Activated CD4-positive, alpha-beta T cell treated with anti-CD3 and anti-CD28 coated beads, Interleukin-2, amount 50 U/mL, for 1 hour (primary cell): ENCODE data around the gene ST6GAL1.

ENCODE experiments used
- DNase-seq: peaks from one replicate; pipeline ENCODE4 v3.0.0-alpha.2; 2020

The ST6GAL1 gene

DNA sequence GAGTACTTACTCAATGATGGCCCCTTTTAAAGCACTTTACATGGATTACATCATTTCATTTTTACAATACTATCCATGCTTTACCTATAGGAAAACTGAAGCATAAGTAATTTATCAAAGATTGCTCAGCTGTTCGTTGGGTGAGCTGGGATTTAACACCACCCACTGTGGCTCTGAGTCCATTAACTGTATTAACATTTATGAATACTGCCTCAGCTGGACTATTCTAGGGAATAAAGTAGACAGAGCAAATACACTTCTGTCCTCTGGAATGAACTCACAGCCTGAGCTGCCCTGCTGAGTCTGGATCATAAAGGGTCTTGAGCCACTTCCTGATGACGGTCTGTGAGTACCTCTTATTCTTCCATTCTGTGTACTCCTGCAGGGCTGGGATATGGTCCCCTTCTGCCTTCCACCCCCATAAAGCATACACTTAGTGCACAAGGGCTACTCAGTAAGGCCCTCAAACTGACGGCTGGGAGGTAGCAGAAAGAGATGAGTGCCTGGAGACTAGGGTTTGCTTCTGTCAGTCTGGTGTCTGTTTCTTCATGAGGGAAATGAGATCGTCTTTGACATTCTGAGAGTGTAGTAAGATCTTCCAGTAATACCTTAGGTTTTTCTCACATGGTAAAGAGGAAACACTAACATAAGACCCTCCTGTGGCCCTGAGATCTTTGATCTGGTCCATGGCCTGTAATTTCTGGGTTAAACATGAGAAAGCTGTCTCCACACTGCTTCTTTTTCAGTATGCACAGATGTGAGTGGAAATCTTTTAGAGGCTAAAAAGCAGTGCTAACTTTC, 12.6 kb upstream of the ST6GAL1 start:
- DNase-seq: no peak

DNA sequence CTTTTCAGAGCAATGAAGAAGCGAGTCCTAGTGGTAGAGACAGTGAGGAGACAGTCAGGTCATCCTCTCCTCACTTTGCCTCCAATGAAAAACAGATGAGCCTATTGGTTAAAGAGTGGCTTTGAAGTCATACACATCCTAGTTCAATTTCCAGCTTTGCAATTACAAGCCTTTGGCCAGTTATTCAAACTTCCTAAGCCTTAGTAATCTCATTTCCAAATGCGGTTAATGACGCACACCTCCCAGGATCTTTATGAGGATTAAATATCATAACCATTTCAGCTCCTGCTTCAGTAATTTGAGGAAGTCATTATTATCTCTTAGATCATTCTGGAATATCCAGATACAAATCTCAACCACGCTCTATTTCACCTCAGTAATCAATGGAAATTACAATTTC, 10.0 kb upstream of the ST6GAL1 start:
- no peak for DNase-seq

DNA sequence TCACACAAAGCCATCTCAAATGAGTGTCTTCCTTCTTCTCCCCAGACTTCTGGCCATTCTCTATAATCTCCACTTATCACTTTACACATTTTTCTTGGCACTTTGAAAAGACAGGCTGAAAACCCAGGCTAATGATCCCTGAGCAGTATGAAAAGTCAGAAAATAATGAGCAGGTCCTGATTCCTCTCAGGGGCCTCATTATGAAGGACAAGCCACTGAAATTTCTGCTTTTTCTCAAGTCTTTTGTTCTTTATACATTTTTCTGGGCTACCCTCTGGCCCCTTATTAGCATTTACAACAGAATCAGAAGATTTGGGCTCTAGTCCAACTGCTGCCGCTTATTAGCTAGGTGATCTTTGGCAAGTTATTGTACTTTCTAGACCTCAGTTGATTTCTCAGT, 9.5 kb upstream of the ST6GAL1 start:
- no peak for DNase-seq

DNA sequence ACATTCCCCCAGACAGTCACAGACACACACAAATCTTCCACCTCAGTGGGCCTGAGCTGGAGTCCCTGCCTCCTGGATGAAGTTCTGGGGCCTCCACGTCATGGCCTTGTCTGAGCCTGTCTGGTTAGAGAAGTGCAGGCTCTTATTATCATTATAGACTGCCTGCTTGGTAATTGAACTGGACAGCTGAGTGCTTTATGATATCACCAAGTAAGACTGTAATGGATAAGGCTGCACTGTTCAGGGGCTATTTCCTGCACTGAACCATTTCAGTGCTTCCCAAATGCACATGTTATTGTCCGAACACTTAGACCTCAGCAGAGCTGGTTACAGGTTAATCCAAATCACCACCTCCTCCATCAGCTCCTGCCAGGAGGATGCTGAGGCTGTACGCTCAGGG, 8.7 kb upstream of the ST6GAL1 start:
- no peak for DNase-seq

DNA sequence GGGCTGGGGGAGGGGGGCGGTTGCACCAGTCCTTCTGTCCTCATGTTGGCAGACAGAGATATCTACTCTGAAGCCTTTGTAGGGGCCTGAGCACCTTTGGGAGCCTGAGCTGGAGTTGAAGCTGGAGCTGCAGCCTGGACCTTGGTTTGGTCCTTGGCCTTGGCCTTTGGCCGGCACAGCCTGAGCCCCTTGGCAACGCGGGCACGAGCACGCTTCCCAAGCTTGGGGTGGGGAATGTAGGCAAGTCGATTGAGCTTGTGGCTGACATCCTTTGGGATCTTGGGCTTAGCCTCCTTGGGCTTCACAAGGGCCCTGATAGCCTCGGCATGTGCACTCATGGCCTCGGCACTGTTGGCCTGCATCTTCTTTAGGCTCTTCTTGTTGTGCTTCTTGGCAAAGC, 8.1 kb upstream of the ST6GAL1 start:
- DNase-seq: no peak

DNA sequence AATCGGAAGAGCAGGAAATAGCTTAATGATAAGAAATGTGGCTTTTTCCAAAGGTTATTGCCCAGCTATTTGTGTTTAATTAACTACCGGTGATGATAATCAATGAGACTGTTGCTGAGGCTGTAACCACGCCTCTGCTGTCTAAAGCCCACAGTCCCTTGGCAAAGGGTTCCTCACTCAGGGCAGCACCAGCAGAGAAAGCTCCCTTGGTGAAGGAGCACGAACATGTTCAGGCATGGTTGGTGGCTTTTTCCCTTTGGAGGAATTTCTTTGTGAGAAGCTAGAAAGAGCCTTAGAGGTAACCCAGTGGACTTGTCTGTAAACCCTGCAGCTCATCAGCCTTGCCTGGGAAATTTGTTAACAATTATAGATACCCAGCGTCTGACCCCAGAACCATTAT, 7.5 kb upstream of the ST6GAL1 start:
- DNase-seq: no peak

DNA sequence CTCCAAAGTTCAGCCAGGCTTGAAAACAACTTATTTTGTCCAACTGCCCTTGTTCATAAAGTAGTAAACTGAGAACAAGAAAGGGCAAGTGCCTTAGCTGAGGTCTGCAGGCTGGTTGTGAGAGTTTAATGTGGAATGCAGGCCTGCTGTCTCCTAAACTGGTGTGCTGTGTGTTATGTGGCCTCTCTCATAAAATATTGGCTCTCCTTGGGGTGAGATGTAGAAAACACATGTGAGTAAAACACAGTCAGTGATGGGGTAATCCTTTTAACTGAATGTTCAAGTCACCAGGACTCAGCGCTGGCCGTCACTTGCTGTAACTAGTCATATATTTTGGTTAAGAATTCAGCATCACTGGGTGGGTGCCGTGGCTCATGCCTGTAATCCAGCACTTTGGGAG, 7.1 kb upstream of the ST6GAL1 start:
- no peak for DNase-seq

DNA sequence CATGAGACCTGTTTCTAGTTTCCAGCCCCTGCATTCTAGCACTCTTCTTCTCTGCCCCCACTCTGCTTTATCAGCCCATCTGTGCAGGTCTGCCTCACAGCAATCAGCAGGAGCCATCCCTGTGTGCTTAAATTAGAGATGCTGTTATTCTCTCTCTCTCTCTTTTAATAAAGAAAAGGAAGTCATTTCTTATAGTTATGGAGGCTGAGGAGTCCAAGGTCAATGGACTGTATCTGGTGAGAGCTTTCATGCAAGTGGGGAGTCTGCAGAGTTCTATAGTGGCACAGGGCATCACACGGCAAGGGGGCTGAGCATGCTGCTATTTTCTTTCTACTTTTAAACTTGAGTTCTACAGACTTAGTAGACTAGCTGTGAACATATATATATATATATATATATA, 4.5 kb upstream of the ST6GAL1 start:
- DNase-seq: no peak

DNA sequence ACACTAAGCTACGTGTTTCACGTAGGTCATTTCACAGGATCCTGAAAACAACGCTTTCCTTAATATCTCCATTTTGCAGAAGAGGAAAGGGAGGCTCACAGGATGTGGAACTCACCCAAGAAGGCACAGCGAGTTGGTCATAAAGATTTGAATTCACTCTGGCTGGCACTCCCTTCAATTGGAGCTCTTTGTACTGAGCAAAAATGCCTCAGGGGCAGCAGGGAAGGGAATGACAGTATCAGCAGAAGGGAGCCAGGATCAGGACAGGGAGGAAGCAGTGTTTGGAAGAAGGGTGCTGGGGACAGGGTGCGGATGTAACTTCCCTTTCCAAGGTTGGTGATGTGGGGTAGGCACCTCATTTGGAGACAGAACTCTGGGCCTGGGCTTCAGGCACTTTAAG, 1.1 kb upstream of the ST6GAL1 start:
- no peak for DNase-seq

DNA sequence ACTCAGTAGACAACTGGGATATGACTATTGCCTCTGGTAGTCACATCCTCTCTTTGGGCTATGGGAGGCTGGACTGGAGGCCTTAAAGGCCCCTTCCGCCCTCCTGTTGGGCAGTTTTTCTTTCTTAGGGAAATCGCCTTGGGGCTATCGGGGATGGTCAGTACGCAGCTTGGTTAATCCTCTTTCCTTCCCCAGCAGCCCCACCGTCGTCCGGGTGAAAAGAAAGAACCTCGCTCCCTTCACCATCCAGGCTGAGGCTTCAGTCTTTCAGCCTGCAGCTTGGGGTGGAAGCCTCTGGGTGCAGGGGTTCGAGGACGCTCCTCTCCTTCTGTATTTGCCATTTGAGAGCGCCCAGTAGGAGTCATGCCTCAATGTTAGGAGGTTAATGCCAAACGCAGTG, 641 bp upstream of the ST6GAL1 start:
- no peak for DNase-seq

DNA sequence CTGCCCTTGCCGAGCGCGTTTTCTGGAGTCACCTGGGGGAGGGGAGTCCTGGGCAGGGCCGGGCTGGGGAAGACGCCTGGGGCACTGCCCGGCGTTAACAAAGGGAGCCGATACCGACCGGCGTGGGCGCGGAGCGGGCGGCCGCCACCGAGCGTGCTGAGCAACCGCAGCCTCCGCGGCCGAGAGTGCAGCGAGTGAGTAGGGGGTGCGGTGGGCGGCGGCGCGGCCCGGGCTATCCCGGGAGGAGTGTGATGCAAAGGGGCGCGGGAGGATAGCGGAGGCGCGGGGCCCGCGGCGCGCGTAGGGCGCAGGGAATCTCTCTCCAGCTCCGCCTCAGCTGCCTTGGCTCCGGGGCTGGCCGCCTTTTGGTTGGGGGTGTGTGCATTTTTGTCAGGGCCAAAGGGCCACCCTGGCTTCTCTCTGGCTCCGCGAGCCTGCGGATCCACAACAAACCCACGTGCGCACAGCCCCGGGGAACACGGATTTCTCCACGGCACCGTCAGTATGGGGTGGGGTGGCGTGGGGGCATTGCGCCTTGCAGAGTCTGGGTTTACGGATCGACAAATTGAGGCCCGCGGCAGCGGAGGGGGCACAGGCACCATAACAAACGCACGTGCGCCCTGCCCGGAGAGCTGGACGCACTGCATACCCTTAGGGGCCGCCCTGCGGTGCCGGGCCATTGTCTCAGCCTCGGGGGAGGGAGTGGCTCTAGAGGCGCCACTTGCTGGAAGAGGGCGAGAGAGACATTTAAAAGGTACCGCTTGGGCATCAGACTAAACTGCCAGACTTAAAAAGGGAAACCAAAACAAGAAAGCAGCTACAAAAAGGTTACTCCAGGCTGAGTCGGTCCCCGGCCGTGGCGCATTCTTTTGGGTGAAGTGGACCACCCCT, 560 bp downstream of the ST6GAL1 start:
- DNase-seq: peak; percentile 60

DNA sequence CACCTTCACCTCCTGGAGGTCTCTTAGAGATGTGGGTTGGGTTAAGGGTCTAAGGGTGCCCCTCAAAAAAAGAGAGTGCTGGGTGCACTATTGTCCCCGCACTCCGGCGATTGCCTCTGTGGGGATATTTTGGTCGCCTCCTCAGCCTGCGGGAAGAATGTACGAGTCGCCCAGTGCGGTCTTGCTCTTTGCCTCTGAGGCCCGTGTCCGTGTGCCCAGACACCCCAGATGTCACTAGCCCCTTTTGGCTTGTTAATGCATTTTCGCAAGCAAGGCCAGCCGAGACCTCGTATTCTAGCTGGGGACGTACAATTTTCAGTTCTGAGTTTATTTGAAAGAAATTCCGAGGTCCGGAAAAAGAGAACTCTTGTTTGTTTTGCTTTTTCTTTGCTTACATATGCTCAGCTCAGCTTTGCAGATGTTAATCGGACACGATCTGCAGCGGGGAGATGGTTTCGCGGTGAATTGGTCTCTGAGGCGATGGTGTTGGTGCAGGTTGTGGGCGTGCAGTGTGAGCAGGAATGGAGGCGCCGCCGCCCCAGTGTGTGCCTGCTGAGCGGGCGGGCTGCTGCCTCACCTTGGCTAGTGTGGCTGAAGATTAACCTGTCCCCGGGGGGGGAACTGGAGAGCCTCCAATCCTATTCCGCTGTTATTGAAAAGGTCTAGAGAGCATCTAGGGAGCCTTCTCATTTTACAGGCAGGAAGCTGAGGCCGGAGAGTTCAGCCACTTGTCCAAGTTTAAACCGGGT, 1.4 kb downstream of the ST6GAL1 start:
- peak; percentile 64 for DNase-seq

DNA sequence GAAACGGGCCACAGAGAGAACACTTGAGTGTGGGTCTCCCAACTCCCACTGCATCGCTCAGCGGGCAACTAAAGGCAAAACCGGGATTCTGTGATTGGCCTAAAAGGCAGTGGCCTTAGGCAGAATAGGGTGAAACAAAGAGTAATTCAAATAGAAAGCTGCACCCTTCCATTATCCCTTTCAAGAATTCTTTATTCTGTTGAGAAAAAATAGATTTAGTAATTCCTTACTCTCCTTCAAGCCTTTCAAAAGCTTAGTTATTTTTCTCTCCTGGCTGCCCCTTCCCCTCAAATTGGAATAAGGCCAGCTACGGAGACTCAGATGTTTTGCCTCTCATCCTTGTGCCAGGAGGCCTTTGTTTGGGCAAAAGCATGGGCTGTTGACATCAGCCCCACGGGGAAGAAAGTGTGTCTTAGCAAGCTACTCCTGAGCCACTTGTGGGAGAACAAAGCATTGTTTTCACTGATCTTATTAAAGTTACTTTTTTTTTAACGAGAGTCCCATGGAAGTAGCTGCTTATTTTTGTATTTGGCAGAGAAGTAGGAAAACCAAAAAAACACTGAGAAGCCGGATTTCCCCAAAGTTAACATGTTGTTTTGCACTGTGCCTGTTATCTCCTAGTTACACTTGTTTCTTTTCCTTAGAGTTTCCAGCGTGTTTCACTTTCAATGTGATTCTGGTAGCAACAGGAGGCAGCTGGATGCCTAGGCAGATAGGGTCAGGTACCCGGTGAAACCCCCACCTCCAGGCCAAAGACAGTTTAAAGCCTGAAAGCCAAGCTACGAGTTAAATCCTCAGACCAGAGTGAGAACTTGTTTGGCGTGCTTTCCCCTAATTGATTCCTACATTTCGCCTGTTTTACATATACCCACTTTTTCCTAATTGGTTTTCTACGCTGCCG, 2.2 kb downstream of the ST6GAL1 start:
- DNase-seq: no peak

DNA sequence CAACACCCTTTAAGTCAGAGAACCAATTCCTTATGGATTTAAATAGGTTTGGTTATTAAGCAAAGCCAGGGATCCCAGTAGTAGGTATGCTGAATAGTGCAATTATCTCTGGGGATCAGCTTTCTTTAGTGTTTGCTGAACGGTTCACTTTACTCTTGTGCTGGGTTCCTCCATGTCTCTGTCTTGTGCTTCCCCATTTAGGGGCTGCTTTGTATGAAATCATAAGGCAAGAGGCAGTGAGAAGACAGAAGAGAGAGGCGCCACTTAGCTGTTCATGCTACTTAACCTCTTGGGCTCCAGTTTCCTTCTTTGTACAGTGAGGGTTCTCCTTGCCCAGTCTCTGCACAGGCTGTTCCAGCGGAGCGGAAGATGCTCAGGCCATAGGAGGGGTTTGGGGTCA, 3.5 kb downstream of the ST6GAL1 start:
- no peak for DNase-seq

DNA sequence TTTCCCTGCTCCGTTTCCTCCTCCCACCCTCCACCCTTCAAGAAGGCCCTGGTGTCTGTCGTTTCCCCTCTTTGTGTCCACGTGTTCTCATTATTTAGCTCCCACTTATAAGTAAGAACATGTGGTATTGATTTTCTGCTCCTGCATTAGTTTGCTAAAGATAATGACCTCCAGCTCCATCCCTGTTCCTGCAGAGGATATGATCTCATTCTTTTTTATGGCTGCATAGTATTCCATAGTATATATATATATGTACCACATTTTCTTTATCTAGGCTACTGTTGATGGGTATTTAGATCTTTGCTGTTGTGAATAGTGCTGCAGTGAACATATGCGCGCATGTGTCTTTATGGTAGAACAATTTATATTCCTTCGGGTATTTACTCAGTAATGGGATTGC, 4.8 kb downstream of the ST6GAL1 start:
- DNase-seq: no peak

DNA sequence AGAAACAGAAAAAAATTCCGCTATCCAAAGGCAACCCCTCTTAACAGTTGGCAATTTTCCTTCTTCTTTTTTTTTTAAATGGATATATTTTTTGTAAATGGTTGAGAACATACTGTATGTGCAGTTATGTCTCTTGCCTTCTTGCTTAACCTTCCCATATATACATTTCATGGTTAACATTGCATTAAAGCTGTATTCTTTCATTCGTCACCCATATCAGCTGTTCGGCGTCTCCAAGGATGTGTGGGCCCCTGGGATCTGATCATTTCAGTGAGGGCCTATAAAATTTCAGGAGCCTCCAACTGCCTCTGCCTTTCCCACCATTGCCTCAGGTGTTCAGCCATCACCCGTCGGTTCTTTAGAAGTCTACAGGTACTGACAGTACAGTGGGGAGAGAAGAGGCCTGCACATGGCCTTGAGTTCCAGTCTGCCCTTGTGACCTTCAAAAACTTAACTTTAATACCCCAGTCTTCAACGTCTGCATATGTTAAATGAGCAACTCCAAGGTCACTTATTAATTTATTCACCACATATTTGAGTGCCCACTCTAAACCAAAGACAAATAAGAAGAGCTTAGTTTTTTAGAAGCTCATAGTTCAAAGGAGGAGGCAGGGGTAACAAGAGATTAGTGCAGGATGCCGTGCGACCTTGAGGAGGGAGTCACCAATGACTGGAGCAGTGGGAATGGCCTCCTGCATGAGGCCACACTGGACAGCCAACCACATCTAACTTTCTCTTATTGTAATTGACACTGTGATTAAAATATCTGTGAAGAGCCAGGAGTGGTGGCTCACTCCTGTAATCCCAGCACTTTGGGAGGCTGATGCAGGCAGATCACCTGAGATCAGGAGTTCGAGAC, 6.9 kb downstream of the ST6GAL1 start:
- no peak for DNase-seq

DNA sequence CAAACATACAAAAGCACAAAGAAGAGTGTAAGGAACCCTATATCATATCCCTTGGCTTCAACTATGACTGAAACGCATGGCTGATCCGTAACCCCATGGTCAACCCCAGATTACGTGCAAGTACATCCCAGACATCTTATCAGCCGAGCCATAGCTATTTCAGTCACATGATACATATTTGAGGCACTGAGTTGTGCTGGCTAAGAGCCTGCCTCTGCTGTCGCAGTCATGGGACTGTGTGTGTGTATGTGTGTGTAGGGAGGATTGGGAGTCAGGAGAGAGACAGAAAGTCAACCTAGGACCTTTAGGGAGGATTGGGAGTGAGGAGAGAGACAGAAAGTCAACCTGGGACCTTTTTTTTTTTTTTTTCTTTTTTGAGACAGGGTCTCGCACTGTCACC, 8.4 kb downstream of the ST6GAL1 start:
- DNase-seq: no peak

DNA sequence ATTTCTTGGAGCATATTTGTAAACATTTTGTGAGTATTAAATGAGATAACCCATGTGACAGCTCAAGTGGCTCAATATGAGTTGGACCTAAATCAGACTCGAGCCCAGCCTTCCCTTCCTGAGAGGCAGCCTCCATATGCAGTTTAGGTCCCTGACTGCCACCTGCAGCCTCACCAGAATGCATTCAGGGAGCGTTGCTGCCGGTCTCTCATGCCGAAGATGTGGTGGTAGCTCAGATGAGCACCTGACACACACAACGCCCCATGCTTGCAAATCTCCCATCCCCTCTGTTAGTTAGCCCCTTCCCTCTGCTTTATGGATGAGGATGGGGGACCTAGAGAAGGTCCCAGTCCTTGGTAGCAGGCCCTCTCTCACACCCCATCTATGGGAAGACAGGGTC, 9.2 kb downstream of the ST6GAL1 start:
- DNase-seq: no peak

DNA sequence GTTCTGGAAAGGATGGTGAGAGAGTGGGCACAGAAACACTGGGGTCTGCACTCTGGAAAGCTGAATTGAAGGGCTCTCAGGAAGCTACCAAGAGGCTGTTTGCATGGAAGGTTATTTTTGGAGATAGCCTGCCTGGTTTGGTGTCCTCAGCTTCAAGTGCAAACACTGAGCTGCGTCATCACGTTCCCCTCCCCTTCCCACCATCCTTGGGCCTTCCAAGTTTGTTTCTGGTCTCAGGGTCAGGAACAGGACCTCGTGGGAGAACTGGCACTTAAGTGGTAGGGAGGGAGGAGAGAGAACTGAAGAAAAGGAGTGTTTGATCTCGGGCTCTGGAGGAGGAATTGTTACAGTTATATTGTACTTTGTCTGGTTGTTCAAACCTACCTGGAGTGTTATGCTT, 10.6 kb downstream of the ST6GAL1 start:
- DNase-seq: no peak

DNA sequence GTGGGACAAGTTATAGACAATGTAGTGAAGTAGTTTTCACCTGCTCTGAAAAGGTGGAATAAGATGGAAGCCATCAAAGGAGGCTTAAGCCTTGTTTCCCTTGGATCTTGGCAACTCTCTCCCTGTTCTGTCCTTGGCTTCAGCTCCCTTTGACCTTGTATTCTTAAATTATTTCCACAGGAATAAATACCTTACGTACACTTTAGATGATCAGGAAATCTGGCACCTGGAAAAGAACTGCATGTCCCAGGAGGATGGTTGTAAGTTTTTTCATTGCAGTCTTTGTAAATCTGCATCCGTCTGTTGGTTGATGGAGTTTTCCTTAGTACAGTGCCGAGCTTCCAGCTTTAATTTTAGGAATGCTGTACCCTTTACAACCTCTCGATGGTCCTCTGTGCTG, 11.8 kb downstream of the ST6GAL1 start:
- no peak for DNase-seq

DNA sequence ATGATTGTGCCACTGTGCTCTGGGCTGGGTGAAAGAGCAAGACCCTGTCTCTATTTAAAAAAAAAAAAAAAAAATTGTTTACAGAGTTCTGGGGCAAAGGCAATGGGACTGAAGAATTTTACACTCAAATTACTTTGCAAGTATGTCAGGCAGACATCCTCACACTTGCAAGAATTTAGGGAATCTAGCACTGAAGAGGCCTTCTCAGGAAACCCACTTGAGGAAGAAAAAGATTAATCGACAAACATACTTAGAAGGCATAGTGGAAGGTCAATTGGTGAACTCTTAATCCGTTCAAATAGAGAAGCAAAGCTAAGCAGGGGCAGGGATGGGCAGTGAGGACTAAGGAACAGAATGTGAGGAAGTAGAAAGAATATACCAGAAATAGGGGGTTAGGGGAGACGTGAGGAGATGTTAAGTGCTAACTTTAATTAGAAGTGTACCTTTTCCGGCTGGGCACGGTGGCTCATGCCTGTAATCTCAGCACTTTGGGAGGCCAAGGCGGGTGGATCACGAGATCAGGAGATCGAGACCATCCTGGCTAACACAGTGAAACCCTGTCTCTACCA, 15.0 kb downstream of the ST6GAL1 start:
- no peak for DNase-seq
